H1 (cell line): ENCODE results near the gene PDZD4. TPM values are rescaled to one million over a fixed set of nuclear protein-coding genes. Genes with fewer than 3 reads are reported as not detected.

ENCODE experiments used
- CTCF ChIA-PET: fragments of 300-600 bp; sonication (Branson Sonifier 250); formaldehyde crosslinking; loops from one replicate; lab custom pipeline; 2021; ENCODE audit not compliant: partially characterized antibody; lab: Charles Lee
- POLR2A ChIA-PET: fragments of 300-600 bp; sonication (Branson Sonifier 250); formaldehyde crosslinking; loops from one replicate; lab custom pipeline; 2021; ENCODE audit warnings: inconsistent platforms; ENCODE audit not compliant: partially characterized antibody; lab: Charles Lee
- DNase-seq, 2 experiments: peaks; one replicate each; pipeline versions ENCODE4 v3.0.0 to v3.0.0-alpha.2; 2010 to 2022; ENCODE audit warnings: low spot score in 2 of 2, low read depth in 1 of 2, mixed read lengths in 1 of 2
- FAIRE-seq: peaks from 2 replicates; lab custom pipeline; 2011; peaks lifted over from hg19 to GRCh38; lab: Jason Lieb, UNC
- H2AFZ ChIP-seq: 2 replicates; pipeline ENCODE4 v1.8.1; 2012; ENCODE audit warnings: low read length, inconsistent platforms
- H2AK5ac ChIP-seq: 2 replicates; pipeline ENCODE4 v1.6.1; 2013; ENCODE audit warnings: low read depth, low read length
- H2BK120ac ChIP-seq: replicated peaks from 2 replicates; pipeline ENCODE3; 2013; ENCODE audit warnings: low read depth, low read length, inconsistent platforms
- H2BK12ac ChIP-seq: 2 replicates; pipeline ENCODE4 v1.6.1; 2013; ENCODE audit warnings: low read depth, low read length
- H2BK15ac ChIP-seq: 2 replicates; pipeline ENCODE4 v1.6.1; 2013; ENCODE audit warnings: low read length
- H2BK20ac ChIP-seq: 2 replicates; pipeline ENCODE4 v1.6.1; 2013; ENCODE audit warnings: low read length
- H2BK5ac ChIP-seq: 2 replicates; pipeline ENCODE4 v1.6.1; 2013; ENCODE audit warnings: low read depth, low read length
- H3K14ac ChIP-seq: 2 replicates; pipeline ENCODE4 v1.6.1; 2013; ENCODE audit warnings: inconsistent platforms; ENCODE audit not compliant: insufficient read length
- H3K18ac ChIP-seq: 2 replicates; pipeline ENCODE4 v1.6.1; 2013; ENCODE audit warnings: low read length; ENCODE audit errors: extremely low read depth
- H3K23ac ChIP-seq: 2 replicates; pipeline ENCODE4 v1.6.1; 2013; ENCODE audit warnings: inconsistent platforms; ENCODE audit not compliant: insufficient read length
- H3K23me2 ChIP-seq: 2 replicates; pipeline ENCODE4 v1.6.1; 2013; ENCODE audit warnings: low read depth, low read length
- H3K27ac ChIP-seq: 2 replicates; pipeline ENCODE4 v1.6.1; 2011; ENCODE audit warnings: low read depth, low read length, inconsistent platforms
- H3K27me3 ChIP-seq, 4 experiments: replicated peaks in 1 of 4; 1 replicate in 1 of 4; 2 replicates in 3 of 4; pipeline versions ENCODE4 v1.6.1 to v1.8.1; 2011 to 2013; ENCODE audit warnings: low read length in 3 of 4, mild to moderate bottlenecking in 3 of 4, inconsistent platforms in 2 of 4, mixed read lengths in 2 of 4, moderate library complexity in 1 of 4; ENCODE audit not compliant: control insufficient read depth in 3 of 4, insufficient read depth in 3 of 4; ENCODE audit errors: extremely low read depth in 1 of 4
- H3K36me3 ChIP-seq, 4 experiments: 2 replicates each; pipeline versions ENCODE4 v1.6.1 to v1.8.1; 2011 to 2013; ENCODE audit warnings: mild to moderate bottlenecking in 4 of 4, low read length in 3 of 4, moderate library complexity in 2 of 4, control low read depth in 1 of 4, inconsistent platforms in 1 of 4; ENCODE audit not compliant: insufficient read depth in 4 of 4, control insufficient read depth in 2 of 4
- H3K4ac ChIP-seq: replicated peaks from 2 replicates; pipeline ENCODE3; 2013; ENCODE audit warnings: low read length, low read depth, mixed read lengths, inconsistent platforms; ENCODE audit not compliant: insufficient read length
- H3K4me1 ChIP-seq, 4 experiments: replicated peaks in 1 of 4; 1 replicate in 1 of 4; 2 replicates in 3 of 4; pipeline versions ENCODE4 v1.6.1 to v1.8.1; 2011 to 2013; ENCODE audit warnings: low read length in 3 of 4, inconsistent platforms in 2 of 4, mixed read lengths in 1 of 4; ENCODE audit not compliant: insufficient read depth in 4 of 4, control insufficient read depth in 3 of 4
- H3K4me2 ChIP-seq, 2 experiments: 2 replicates each; pipeline versions ENCODE4 v1.6.1 to v1.8.1; 2011 to 2013; ENCODE audit warnings: low read depth in 2 of 2, low read length in 2 of 2, control low read depth in 1 of 2, inconsistent platforms in 1 of 2, mild to moderate bottlenecking in 1 of 2; ENCODE audit not compliant: insufficient read depth in 1 of 2
- H3K4me3 ChIP-seq, 4 experiments: fragments of 200-600, 300-600 bp in 1 of 4; sonication (generic), shearing (Covaris generic), sonication (Bioruptor Twin) in 1 of 4; 2 replicates each; pipeline versions ENCODE4 v1.5.1 to v1.8.1; 2011 to 2016; ENCODE audit warnings: low read length in 4 of 4, low read depth in 3 of 4, control low read depth in 2 of 4, inconsistent platforms in 2 of 4, mild to moderate bottlenecking in 2 of 4, mixed read lengths in 1 of 4, moderate library complexity in 1 of 4; ENCODE audit not compliant: insufficient read depth in 2 of 4; ENCODE audit errors: extremely low read depth in 1 of 4
- H3K56ac ChIP-seq: replicated peaks from 2 replicates; pipeline ENCODE3; 2013; ENCODE audit warnings: low read depth, mild to moderate bottlenecking, mixed read lengths, low read length, inconsistent platforms; ENCODE audit not compliant: insufficient read length
- H3K79me1 ChIP-seq: 2 replicates; pipeline ENCODE4 v1.6.1; 2013; ENCODE audit warnings: low read depth, low read length, control low read depth
- H3K79me2 ChIP-seq, 2 experiments: 2 replicates each; pipeline versions ENCODE4 v1.6.1 to v1.8.1; 2012 to 2013; ENCODE audit warnings: low read length in 2 of 2, mild to moderate bottlenecking in 2 of 2, inconsistent platforms in 1 of 2; ENCODE audit not compliant: insufficient read depth in 2 of 2, control insufficient read depth in 1 of 2
- H3K9ac ChIP-seq, 4 experiments: replicated peaks in 1 of 4; 1 replicate in 1 of 4; 2 replicates in 3 of 4; pipeline versions ENCODE4 v1.6.1 to v1.8.1; 2011 to 2013; ENCODE audit warnings: low read depth in 3 of 4, low read length in 3 of 4, control low read depth in 2 of 4, mild to moderate bottlenecking in 2 of 4, moderate library complexity in 2 of 4, inconsistent platforms in 1 of 4; ENCODE audit errors: extremely low read depth in 1 of 4
- H3K9me3 ChIP-seq, 2 experiments: 2 replicates each; pipeline versions ENCODE4 v1.6.1 to v1.8.1; 2012 to 2013; ENCODE audit warnings: mild to moderate bottlenecking in 2 of 2, moderate library complexity in 2 of 2, control low read depth in 1 of 2, inconsistent platforms in 1 of 2, low read depth in 1 of 2, low read length in 1 of 2, mixed read lengths in 1 of 2; ENCODE audit not compliant: insufficient read depth in 2 of 2
- H4K20me1 ChIP-seq, 2 experiments: replicated peaks in 1 of 2; 2 replicates each; pipeline versions ENCODE3 to v1.8.1; 2011 to 2013; ENCODE audit warnings: inconsistent platforms in 2 of 2, low read length in 2 of 2, mild to moderate bottlenecking in 1 of 2; ENCODE audit not compliant: insufficient read depth in 2 of 2, control insufficient read depth in 1 of 2
- H4K5ac ChIP-seq: 2 replicates; pipeline ENCODE4 v1.6.1; 2013; ENCODE audit warnings: low read length, low read depth, mixed read lengths, inconsistent platforms; ENCODE audit not compliant: insufficient read length
- H4K8ac ChIP-seq: 2 replicates; pipeline ENCODE4 v1.8.0; 2013; ENCODE audit warnings: mild to moderate bottlenecking, moderate library complexity, low read length, inconsistent platforms; ENCODE audit not compliant: insufficient read depth; ENCODE audit errors: extremely low read depth
- H4K91ac ChIP-seq: replicated peaks from 2 replicates; pipeline ENCODE3; 2013; ENCODE audit warnings: low read length, mixed read lengths, inconsistent platforms; ENCODE audit not compliant: insufficient read length
- CEBPB ChIP-seq: IDR thresholded peaks from 2 replicates; pipeline ENCODE4 v1.6.1; 2012; ENCODE audit warnings: low read depth, low read length
- GTF2F1 ChIP-seq: IDR thresholded peaks from 2 replicates; pipeline ENCODE4 v1.6.1; 2012; ENCODE audit warnings: low read depth, low read length, improper control_type of control experiment, borderline replicate concordance
- RBBP5 ChIP-seq: IDR thresholded peaks from 2 replicates; pipeline ENCODE4 v1.7.1; 2012; ENCODE audit warnings: low read depth, mild to moderate bottlenecking, inconsistent platforms, low read length, moderate library complexity, borderline replicate concordance
- SAP30 ChIP-seq: fragments of 300-600 bp; sonication (generic); IDR thresholded peaks from 2 replicates; pipeline ENCODE4 v1.7.1; 2012; ENCODE audit warnings: low read length, moderate library complexity, mild to moderate bottlenecking, inconsistent platforms; ENCODE audit not compliant: insufficient read depth, insufficient replicate concordance
- SUZ12 ChIP-seq: fragments of 200-600 bp; sonication (generic); IDR thresholded peaks from 2 replicates; pipeline ENCODE4 v1.6.1; 2012; ENCODE audit warnings: mild to moderate bottlenecking, inconsistent platforms, low read length, moderate library complexity, mixed read lengths
- WGBS, 2 experiments: shearing (Covaris generic) in 1 of 2; methylation state at CpG; one replicate each; pipeline versions ENCODE4 v1.1.6 to v1.1.7; 2013 to 2015; ENCODE audit warnings: low lambda C conversion rate in 2 of 2, mixed read lengths in 2 of 2, inconsistent platforms in 1 of 2, low coverage in 1 of 2, missing lambda C conversion rate in 1 of 2; ENCODE audit not compliant: insufficient replicate concordance in 2 of 2, insufficient coverage in 1 of 2, insufficient read length in 1 of 2; ENCODE audit errors: extremely low coverage in 1 of 2, missing lambda C conversion rate in 1 of 2; 5-methylcytosine and 5-hydroxymethylcytosine counted together
- polyA plus RNA-seq, 7 experiments: library from polyadenylated mRNA; depleted of rRNA in 3 of 7; stranded (reverse) in 5 of 7; unstranded in 2 of 7; fragments of >200 nt in 5 of 7; fragments of 200-250 nt in 2 of 7; gene quantifications; 1 replicate in 5 of 7; 2 replicates in 1 of 7; 4 replicates in 1 of 7; pipeline versions ENCODE4 v1.2.1 to v1.2.3, GENCODE V29; 2011 to 2013; ENCODE audit warnings: missing spikeins in 2 of 7, mixed read lengths in 2 of 7
- total RNA-seq: library from RNA; stranded (reverse); fragmentation: NEBNext Ultra II Directional; extraction: Animal tissue kit (Norgen Biotek cat#: 25700); gene quantifications from 2 replicates; pipeline ENCODE4 v1.2.1, GENCODE V29; 2021

The PDZD4 gene
- total and polyA plus RNA-seq, 2 of the 8 experiments (the other 6 are each of a cell fraction or from before 2014, with no cell fraction given), result 45.8 to 169 TPM

DNA sequence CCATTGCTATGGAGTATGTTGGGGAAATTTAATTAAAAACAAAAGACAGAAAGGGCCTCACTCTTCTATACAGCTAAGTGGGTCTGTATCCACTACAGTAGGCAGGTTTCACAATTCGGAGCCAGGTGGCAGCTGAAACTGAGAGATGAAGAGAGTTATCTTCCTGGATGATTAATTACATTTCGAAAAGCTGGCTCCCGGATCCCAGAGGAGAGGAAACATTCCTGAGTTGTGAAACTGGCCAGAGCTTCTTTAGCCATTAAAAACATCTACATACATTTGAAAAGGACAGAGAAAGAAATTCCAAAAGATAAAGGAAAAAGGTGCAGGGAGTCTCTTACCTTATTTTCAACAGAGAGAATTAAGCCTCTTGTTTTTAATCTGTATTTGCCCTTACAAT, 15.5 kb upstream of the PDZD4 start:
- CTCF ChIA-PET, result interaction anchor here (0.9 to 1.5 kb wide), 2 partner anchors 13 to 67 kb away, joined by 3 to 4 read pairs; no protein-coding TSS in a partner anchor
- H3K4me3 ChIP-seq, result peak overlapping the region in 1 of 4 experiments; percentile 45; a peak in 2 of 8 replicates
- FAIRE-seq (peak; percentile 81), DNase-seq (no peak)
- no peak overlapping the region for H3K27ac ChIP-seq
- peak overlapping the region; percentile 54 for H2BK120ac ChIP-seq
- no peak overlapping the region for H2BK20ac ChIP-seq
- no peak overlapping the region for H2AK5ac ChIP-seq
- no peaks in the 10 kb centered on the region for H3K79me2 ChIP-seq
- no peaks in the 10 kb centered on the region for H3K79me1 ChIP-seq
- no peak overlapping the region for H3K14ac ChIP-seq
- POLR2A ChIA-PET, result interaction anchor here (0.6 to 3.3 kb wide), 8 partner anchors 11 to 177 kb away, joined by 3 to 13 read pairs (median 4); partner anchors contain the start of genes IDH3G and SSR4
- TF ChIP-seq SUZ12 (no peak), RBBP5 (no peak), GTF2F1 (no peak), CEBPB (peak; percentile 53), SAP30 (no peak)
- no peak overlapping the region for H3K4ac ChIP-seq
- H3K9ac ChIP-seq, result no peak overlapping the region
- H2BK12ac ChIP-seq, result peak overlapping the region; percentile 60; the same call in 1 of the 2 replicates
- H4K20me1 ChIP-seq, result no peaks in the 10 kb centered on the region
- H3K23ac ChIP-seq, result no peak overlapping the region
- peak overlapping the region; percentile 95; the same call in 1 of the 2 replicates for H2BK5ac ChIP-seq
- no peaks in the 10 kb centered on the region for H3K27me3 ChIP-seq
- H4K8ac ChIP-seq, result no peak overlapping the region
- H2AFZ ChIP-seq, result no peak overlapping the region
- no peak overlapping the region for H2BK15ac ChIP-seq
- no peak overlapping the region for H4K5ac ChIP-seq
- H3K4me1 ChIP-seq, result peaks cover 0 to 12% (median 3%) of the 10 kb centered on the region in 4 experiments; a peak in 5 of 7 replicates
- H3K9me3 ChIP-seq, result no peaks in the 10 kb centered on the region
- no peak overlapping the region; the same call in 1 of the 2 replicates for H3K18ac ChIP-seq
- peak overlapping the region; percentile 57 to 61 for H3K4me2 ChIP-seq
- no peak overlapping the region for H4K91ac ChIP-seq
- no peaks in the 10 kb centered on the region for H3K36me3 ChIP-seq
- no peaks in the 10 kb centered on the region for H3K23me2 ChIP-seq
- H3K56ac ChIP-seq, result no peak overlapping the region
- WGBS, 2 experiments, result 0% methylated on average over 3 of the region's 3 CpGs; no CpG with 5 or more reads in 1 of the 2 experiments
